ENCODE results near the gene C2orf78.

C2orf78 gene

GRCh38 chr2:73844087-73844486 is 60.1 kb downstream of the C2orf78 start:
- Histone ChIP-seq H3K27me3 (ENCODE audit: low read depth, low read length) (no peaks in the 10 kb centered on the region), H3K36me3 (replicated peaks; ENCODE audit: low read depth, low read length) (peaks cover 41% of the 10 kb centered on the region), H3K4me2 (ENCODE audit: low read length) (no peak overlapping the region), H4K20me1 (ENCODE audit: insufficient read depth, low read length) (no peaks in the 10 kb centered on the region), H3K4me1 (ENCODE audit: low read length) (no peaks in the 10 kb centered on the region), H3K9me3 (ENCODE audit: insufficient read depth, low read length) (no peaks in the 10 kb centered on the region), H3K79me2 (ENCODE audit: low read length) (no peaks in the 10 kb centered on the region), H2AFZ (ENCODE audit: low read depth, low read length) (no peak overlapping the region), H3K9ac (ENCODE audit: low read length) (no peak overlapping the region), H3K4me3 (ENCODE audit: low read length) (no peak overlapping the region), H3K27ac (ENCODE audit: low read length) (no peak overlapping the region)
- TF ChIP-seq EZH2phosphoT487 (IDR thresholded peaks at IDR 0.05; ENCODE audit: low read depth) = no peak
- TF ChIP-seq, protein P1, sequence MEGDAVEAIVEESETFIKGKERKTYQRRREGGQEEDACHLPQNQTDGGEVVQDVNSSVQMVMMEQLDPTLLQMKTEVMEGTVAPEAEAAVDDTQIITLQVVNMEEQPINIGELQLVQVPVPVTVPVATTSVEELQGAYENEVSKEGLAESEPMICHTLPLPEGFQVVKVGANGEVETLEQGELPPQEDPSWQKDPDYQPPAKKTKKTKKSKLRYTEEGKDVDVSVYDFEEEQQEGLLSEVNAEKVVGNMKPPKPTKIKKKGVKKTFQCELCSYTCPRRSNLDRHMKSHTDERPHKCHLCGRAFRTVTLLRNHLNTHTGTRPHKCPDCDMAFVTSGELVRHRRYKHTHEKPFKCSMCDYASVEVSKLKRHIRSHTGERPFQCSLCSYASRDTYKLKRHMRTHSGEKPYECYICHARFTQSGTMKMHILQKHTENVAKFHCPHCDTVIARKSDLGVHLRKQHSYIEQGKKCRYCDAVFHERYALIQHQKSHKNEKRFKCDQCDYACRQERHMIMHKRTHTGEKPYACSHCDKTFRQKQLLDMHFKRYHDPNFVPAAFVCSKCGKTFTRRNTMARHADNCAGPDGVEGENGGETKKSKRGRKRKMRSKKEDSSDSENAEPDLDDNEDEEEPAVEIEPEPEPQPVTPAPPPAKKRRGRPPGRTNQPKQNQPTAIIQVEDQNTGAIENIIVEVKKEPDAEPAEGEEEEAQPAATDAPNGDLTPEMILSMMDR (IDR thresholded peaks at IDR 0.05; ENCODE audit: low read depth, low read length) = no peak

DNA sequence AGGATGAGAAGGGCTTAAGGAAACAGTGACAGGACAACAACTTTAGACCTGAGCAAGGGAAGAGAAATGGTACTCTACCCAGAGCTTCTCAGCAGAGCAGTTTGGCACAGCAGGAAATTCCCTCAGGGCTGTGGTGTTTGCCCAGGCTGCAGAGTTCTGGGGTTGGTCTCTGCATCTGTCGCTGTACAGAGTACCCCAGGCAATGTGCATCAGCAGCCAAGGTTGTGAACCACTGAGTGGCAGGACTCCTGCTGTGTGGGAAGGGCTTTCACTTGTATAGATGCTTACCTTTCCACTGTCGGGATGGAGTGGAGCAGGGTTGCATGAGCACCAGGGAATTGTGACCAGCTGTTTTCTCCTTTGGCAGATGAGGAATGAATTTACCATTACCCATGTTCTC is 66.0 kb downstream of the C2orf78 start:
- H3K27ac ChIP-seq (ENCODE audit: low read length) = no peak overlapping the region
- no peak for TF ChIP-seq EZH2phosphoT487 (IDR thresholded peaks at IDR 0.05; ENCODE audit: low read depth)
- TF ChIP-seq, protein P1 (IDR thresholded peaks at IDR 0.05; ENCODE audit: low read depth, low read length) = no peak
- H3K36me3 ChIP-seq (replicated peaks; ENCODE audit: low read depth, low read length) = peaks cover 58% of the 10 kb centered on the region
- no peaks in the 10 kb centered on the region for H4K20me1 ChIP-seq (ENCODE audit: insufficient read depth, low read length)
- no peak overlapping the region for H3K4me3 ChIP-seq (ENCODE audit: low read length)
- no peak overlapping the region for H2AFZ ChIP-seq (ENCODE audit: low read depth, low read length)
- no peaks in the 10 kb centered on the region for H3K9me3 ChIP-seq (ENCODE audit: insufficient read depth, low read length)
- H3K4me1 ChIP-seq (ENCODE audit: low read length) = no peaks in the 10 kb centered on the region
- no peak overlapping the region for H3K4me2 ChIP-seq (ENCODE audit: low read length)
- no peaks in the 10 kb centered on the region for H3K79me2 ChIP-seq (ENCODE audit: low read length)
- H3K27me3 ChIP-seq (ENCODE audit: low read depth, low read length) = no peaks in the 10 kb centered on the region
- no peak overlapping the region for H3K9ac ChIP-seq (ENCODE audit: low read length)

DNA sequence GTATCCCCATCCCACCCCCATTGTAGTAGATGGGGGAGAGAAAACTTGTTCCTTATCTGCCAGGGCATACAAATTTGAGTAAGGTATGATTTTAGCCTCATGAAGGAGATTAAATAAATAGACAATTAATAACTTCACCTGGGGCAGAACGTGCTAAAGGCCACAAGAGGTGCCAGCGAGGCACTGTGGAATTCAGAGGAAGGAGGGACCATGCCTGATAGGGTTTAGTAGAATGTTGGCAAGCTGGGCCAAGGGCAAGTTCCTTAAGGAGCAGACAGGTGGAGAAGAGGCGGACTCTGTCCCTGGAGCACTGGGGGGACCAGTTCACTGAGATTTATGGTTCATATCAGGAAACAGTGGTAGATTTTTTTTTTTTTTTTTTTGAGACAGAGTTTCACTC is 67.3 kb downstream of the C2orf78 start:
- Histone ChIP-seq H3K4me3 (ENCODE audit: low read length) (no peak overlapping the region), H3K79me2 (ENCODE audit: low read length) (no peaks in the 10 kb centered on the region), H3K36me3 (replicated peaks; ENCODE audit: low read depth, low read length) (peaks cover 60% of the 10 kb centered on the region), H3K9ac (ENCODE audit: low read length) (no peak overlapping the region), H3K4me2 (ENCODE audit: low read length) (no peak overlapping the region), H4K20me1 (ENCODE audit: insufficient read depth, low read length) (no peaks in the 10 kb centered on the region), H2AFZ (ENCODE audit: low read depth, low read length) (no peak overlapping the region), H3K9me3 (ENCODE audit: insufficient read depth, low read length) (no peaks in the 10 kb centered on the region), H3K4me1 (ENCODE audit: low read length) (no peaks in the 10 kb centered on the region), H3K27me3 (ENCODE audit: low read depth, low read length) (no peaks in the 10 kb centered on the region), H3K27ac (ENCODE audit: low read length) (no peak overlapping the region)
- TF ChIP-seq, protein P1 (IDR thresholded peaks at IDR 0.05; ENCODE audit: low read depth, low read length) = peak; percentile 29
- no peak for TF ChIP-seq EZH2phosphoT487 (IDR thresholded peaks at IDR 0.05; ENCODE audit: low read depth)

GRCh38 chr2:73852020-73852419 is 68.0 kb downstream of the C2orf78 start:
- H3K4me1 ChIP-seq (ENCODE audit: low read length) = no peaks in the 10 kb centered on the region
- H3K79me2 ChIP-seq (ENCODE audit: low read length) = no peaks in the 10 kb centered on the region
- peaks cover 62% of the 10 kb centered on the region for H3K36me3 ChIP-seq (replicated peaks; ENCODE audit: low read depth, low read length)
- H3K4me2 ChIP-seq (ENCODE audit: low read length) = no peak overlapping the region
- TF ChIP-seq, protein P1 (IDR thresholded peaks at IDR 0.05; ENCODE audit: low read depth, low read length) = no peak
- no peak for TF ChIP-seq EZH2phosphoT487 (IDR thresholded peaks at IDR 0.05; ENCODE audit: low read depth)
- H3K9ac ChIP-seq (ENCODE audit: low read length) = no peak overlapping the region
- no peaks in the 10 kb centered on the region for H3K9me3 ChIP-seq (ENCODE audit: insufficient read depth, low read length)
- no peak overlapping the region for H2AFZ ChIP-seq (ENCODE audit: low read depth, low read length)
- no peaks in the 10 kb centered on the region for H4K20me1 ChIP-seq (ENCODE audit: insufficient read depth, low read length)
- no peak overlapping the region for H3K27ac ChIP-seq (ENCODE audit: low read length)
- H3K27me3 ChIP-seq (ENCODE audit: low read depth, low read length) = no peaks in the 10 kb centered on the region
- H3K4me3 ChIP-seq (ENCODE audit: low read length) = no peak overlapping the region

All from OCI-LY3 (cell line).